ENCODE results near the gene NT5DC1.

- TF ChIP-seq CTCF (IDR thresholded peaks at IDR 0.05) (peak in 6 of 12 donors; percentile 7 to 41 (median 28)), POLR2A (IDR thresholded peaks at IDR 0.05) (no peak)
These were observed 39.9 kb upstream of the NT5DC1 start, which contains the start of gene FRK for GRCh38 chr6:116060572-116061283.
